ENCODE measurements around the gene TMEM234.

The TMEM234 gene

DNA sequence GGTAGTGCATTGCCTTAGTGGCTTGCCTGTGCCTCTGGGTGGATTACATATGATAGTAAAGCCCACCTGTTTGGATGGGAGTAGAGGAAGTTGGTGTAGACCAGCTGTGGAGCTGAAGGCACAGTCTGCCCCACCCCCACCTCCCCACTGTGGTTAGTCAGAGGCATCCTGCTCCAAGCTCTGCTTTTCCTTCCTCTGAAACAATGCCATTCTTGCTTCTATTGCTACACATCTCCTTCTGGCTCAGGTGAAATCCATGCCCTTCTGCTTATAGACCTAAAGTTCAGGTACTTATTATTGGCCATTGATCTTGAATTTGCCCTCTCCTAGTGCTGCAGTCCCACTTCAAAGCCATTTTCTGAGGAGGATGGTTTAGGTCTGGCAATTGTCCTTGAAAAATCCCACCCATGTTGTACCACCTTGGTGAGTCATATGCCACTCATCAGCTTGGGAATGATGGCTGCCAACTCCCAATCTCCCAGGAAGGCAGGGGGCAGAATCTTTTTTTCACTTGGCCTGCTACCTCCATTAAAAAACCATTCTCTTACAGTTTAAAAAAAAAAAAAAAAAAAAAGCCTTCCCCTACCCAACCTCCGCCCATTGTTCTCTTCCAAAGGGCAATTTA lies 49.4 kb downstream of the TMEM234 start:
- TF ChIP-seq, protein P1, sequence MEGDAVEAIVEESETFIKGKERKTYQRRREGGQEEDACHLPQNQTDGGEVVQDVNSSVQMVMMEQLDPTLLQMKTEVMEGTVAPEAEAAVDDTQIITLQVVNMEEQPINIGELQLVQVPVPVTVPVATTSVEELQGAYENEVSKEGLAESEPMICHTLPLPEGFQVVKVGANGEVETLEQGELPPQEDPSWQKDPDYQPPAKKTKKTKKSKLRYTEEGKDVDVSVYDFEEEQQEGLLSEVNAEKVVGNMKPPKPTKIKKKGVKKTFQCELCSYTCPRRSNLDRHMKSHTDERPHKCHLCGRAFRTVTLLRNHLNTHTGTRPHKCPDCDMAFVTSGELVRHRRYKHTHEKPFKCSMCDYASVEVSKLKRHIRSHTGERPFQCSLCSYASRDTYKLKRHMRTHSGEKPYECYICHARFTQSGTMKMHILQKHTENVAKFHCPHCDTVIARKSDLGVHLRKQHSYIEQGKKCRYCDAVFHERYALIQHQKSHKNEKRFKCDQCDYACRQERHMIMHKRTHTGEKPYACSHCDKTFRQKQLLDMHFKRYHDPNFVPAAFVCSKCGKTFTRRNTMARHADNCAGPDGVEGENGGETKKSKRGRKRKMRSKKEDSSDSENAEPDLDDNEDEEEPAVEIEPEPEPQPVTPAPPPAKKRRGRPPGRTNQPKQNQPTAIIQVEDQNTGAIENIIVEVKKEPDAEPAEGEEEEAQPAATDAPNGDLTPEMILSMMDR (IDR thresholded peaks at IDR 0.05; ENCODE audit: insufficient read depth, missing control alignments), result no peak
- FAIRE-seq, result no peak
- DNase-seq (ENCODE audit: insufficient read length, low spot score), result no peak

DNA sequence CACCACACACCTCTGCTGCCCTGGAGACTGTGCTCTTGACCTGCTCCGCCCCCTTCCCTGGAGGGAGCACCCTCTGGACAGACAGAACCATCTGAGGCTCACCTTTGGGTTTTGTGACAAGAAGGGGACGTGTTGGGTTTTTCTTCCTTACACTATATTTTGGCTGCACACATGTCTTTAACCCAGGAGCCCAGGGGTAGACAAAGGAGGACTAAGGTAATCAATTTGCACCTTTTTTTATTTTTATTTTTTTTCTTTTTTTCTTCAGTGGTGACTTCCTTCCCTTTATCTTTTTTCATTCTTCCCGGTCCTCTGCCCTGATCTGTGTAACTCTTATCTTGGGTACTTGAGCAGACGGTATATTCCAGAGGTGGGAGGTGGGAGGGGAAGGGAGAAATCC lies 51.2 kb downstream of the TMEM234 start:
- DNase-seq (ENCODE audit: insufficient read length, low spot score) (no peak), FAIRE-seq (no peak)
- TF ChIP-seq, protein P1 (IDR thresholded peaks at IDR 0.05; ENCODE audit: insufficient read depth, missing control alignments), result no peak

Measured in D721Med (cell line).